ENCODE results near the gene MAP2K5. TPM values are rescaled to one million over a fixed set of nuclear protein-coding genes. Genes with fewer than 3 reads are reported as not detected.

The MAP2K5 gene
- total RNA-seq, 1 donor from 2014 or later, result 26.7 TPM

GRCh38 chr15:67854358-67854757 lies 311.9 kb downstream of the MAP2K5 start:
- POLR2A ChIA-PET, result no interaction called here

GRCh38 chr15:67855842-67856241 lies 313.3 kb downstream of the MAP2K5 start:
- TF ChIP-seq CTCF (IDR thresholded peaks at IDR 0.05), result no peak
- ChIA-PET POLR2A (interaction anchor here (0.6 to 1.1 kb wide), 2 partner anchors 15 to 1154 kb away, joined by 4 read pairs; partner anchors contain the start of genes RNU6-1 and SMAD6), CTCF (no interaction called here)
- Mint-ChIP-seq H3K4me1 (peaks cover 22% of the 10 kb centered on the region), H3K4me3 (no peak overlapping the region), H3K27me3 (no peaks in the 10 kb centered on the region), H3K9me3 (no peaks in the 10 kb centered on the region), H3K36me3 (ENCODE audit: low read depth) (no peaks in the 10 kb centered on the region), H3K27ac (no peak overlapping the region)
- intact Hi-C loops (cut with micrococcal nuclease), result no loop called here
- ATAC-seq (ENCODE audit: low read depth) (no peak), DNase-seq (no peak)

More at GRCh38 chr15:67854358-67854757, 311.9 kb downstream of the MAP2K5 start:
- CTCF ChIA-PET, result interaction anchor here (1.2 to 2.6 kb wide), 2 partner anchors 9 to 358 kb away, joined by 4 to 10 read pairs; no protein-coding TSS in a partner anchor
- H3K27ac Mint-ChIP-seq, result no peak overlapping the region
- peaks cover 24% of the 10 kb centered on the region for H3K4me1 Mint-ChIP-seq
- intact Hi-C loops (cut with micrococcal nuclease), result no loop called here
- H3K4me3 Mint-ChIP-seq, result no peak overlapping the region
- DNase-seq (no peak), ATAC-seq (ENCODE audit: low read depth) (no peak)
- no peaks in the 10 kb centered on the region for H3K36me3 Mint-ChIP-seq (ENCODE audit: low read depth)
- H3K9me3 Mint-ChIP-seq, result no peaks in the 10 kb centered on the region
- H3K27me3 Mint-ChIP-seq, result no peaks in the 10 kb centered on the region
- no peak for TF ChIP-seq CTCF (IDR thresholded peaks at IDR 0.05)

Other genes with a start within 250 kb of the MAP2K5 start
- gene C15orf61, start 21.6 kb upstream of the MAP2K5 start, total RNA-seq, result 3.3 and 4.2 TPM in 2 replicates